K562 (cell line): ENCODE measurements around the gene GALNT5. TPM values are rescaled to one million over a fixed set of nuclear protein-coding genes. Genes with fewer than 3 reads are reported as not detected.

Experiments
- AFF4 ChIP-seq: sonication (generic); formaldehyde crosslinking; IDR thresholded peaks from 2 replicates; pipeline ENCODE4 v1.8.0; 2023; ENCODE audit warnings: mild to moderate bottlenecking, missing genetic modification reagents
- BRD4 ChIP-seq: fragments of 200-600 bp; sonication (generic); IDR thresholded peaks from 2 replicates; pipeline ENCODE4 v1.6.1; 2017; ENCODE audit warnings: inconsistent platforms
- FOXA1 ChIP-seq: fragments of 450-650 bp; IDR thresholded peaks from 2 replicates; pipeline ENCODE4 v1.6.1; 2016; ENCODE audit warnings: mild to moderate bottlenecking, borderline replicate concordance
- KDM2B ChIP-seq: fragments of 250-450 bp; sonication (Bioruptor Pico); IDR thresholded peaks from 2 replicates; pipeline ENCODE4 v1.8.0; 2021; ENCODE audit warnings: mild to moderate bottlenecking, moderate library complexity
- MTF1 ChIP-seq: fragments of 250-450 bp; sonication (Bioruptor Pico); IDR thresholded peaks from 2 replicates; pipeline ENCODE4 v1.9.0; 2021; ENCODE audit warnings: moderate library complexity, mild to moderate bottlenecking, inconsistent platforms, borderline replicate concordance
- NELFE ChIP-seq: IDR thresholded peaks from 2 replicates; pipeline ENCODE4 v1.6.1; 2011; ENCODE audit warnings: mild to moderate bottlenecking; ENCODE audit not compliant: insufficient read depth, insufficient read length
- NKRF ChIP-seq: fragments of 450-650 bp; IDR thresholded peaks from 2 replicates; pipeline ENCODE4 v1.6.1; 2016; ENCODE audit warnings: borderline replicate concordance
- NR2F6 ChIP-seq: fragments of 450-650 bp; formaldehyde crosslinking; IDR thresholded peaks from 2 replicates; pipeline ENCODE4 v1.4.0; 2020; ENCODE audit warnings: mild to moderate bottlenecking
- PTBP1 ChIP-seq: fragments of 200-400 bp; formaldehyde crosslinking; IDR thresholded peaks from 2 replicates; pipeline ENCODE4 v1.6.1; 2017; ENCODE audit warnings: low read depth, low read length
- RBM15 ChIP-seq: fragments of 200-400 bp; formaldehyde crosslinking; IDR thresholded peaks from 2 replicates; pipeline ENCODE4 v1.6.1; 2018; ENCODE audit warnings: mild to moderate bottlenecking, low read length, moderate library complexity; ENCODE audit not compliant: insufficient read depth
- RBM34 ChIP-seq: fragments of 200-400 bp; formaldehyde crosslinking; IDR thresholded peaks from 2 replicates; pipeline ENCODE4 v1.6.1; 2018; ENCODE audit warnings: low read length, borderline replicate concordance; ENCODE audit not compliant: insufficient read depth
- SMAD3 ChIP-seq: fragments of 450-650 bp; formaldehyde crosslinking; conservative IDR thresholded peaks from 2 replicates; pipeline ENCODE4 v1.4.0; 2020; ENCODE audit warnings: mild to moderate bottlenecking
- SMARCA4 ChIP-seq: fragments of 450-650 bp; IDR thresholded peaks from 2 replicates; pipeline ENCODE4 v1.6.1; 2016
- SMARCA5 ChIP-seq: fragments of 450-650 bp; IDR thresholded peaks from 2 replicates; pipeline ENCODE4 v1.6.1; 2016
- TAF1 ChIP-seq: IDR thresholded peaks from 2 replicates; pipeline ENCODE4 v1.6.1; 2011; ENCODE audit warnings: mild to moderate bottlenecking, low read length, moderate library complexity; ENCODE audit not compliant: insufficient read depth, control insufficient read depth, severe bottlenecking; ENCODE audit errors: extremely low read depth
- TAF7 ChIP-seq: fragments of 450-650 bp; IDR thresholded peaks from 2 replicates; pipeline ENCODE4 v1.6.1; 2016; ENCODE audit warnings: missing genetic modification characterization, missing compliant biosample characterization
- TFAM ChIP-seq: fragments of 250-450 bp; sonication (Bioruptor Pico); conservative IDR thresholded peaks from 2 replicates; pipeline ENCODE4 v1.5.0; 2021; ENCODE audit warnings: mild to moderate bottlenecking, moderate library complexity
- YY1 ChIP-seq, 3 experiments: IDR thresholded peaks; 2 replicates each; pipeline ENCODE4 v1.6.1; 2011; ENCODE audit warnings: low read length in 2 of 3, mild to moderate bottlenecking in 2 of 3, moderate library complexity in 2 of 3, borderline replicate concordance in 1 of 3, control low read depth in 1 of 3, low read depth in 1 of 3; ENCODE audit not compliant: insufficient read depth in 3 of 3, insufficient replicate concordance in 2 of 3, control insufficient read depth in 1 of 3, insufficient read length in 1 of 3; ENCODE audit errors: extremely low read depth in 1 of 3
- ZFP36 ChIP-seq: fragments of 150-350 bp; IDR thresholded peaks from 2 replicates; pipeline ENCODE4 v1.6.1; 2018; ENCODE audit warnings: low read length, low read depth; ENCODE audit not compliant: partially characterized antibody
- ZNF175 ChIP-seq: fragments of 200-800 bp; sonication (Bioruptor generic); IDR thresholded peaks from 2 replicates; pipeline ENCODE4 v1.6.1; 2016; ENCODE audit warnings: low read depth, mild to moderate bottlenecking, missing genetic modification characterization, missing compliant biosample characterization
- polyA plus RNA-seq, 8 experiments: library from polyadenylated mRNA; depleted of rRNA in 4 of 8; stranded (reverse) in 5 of 8; unstranded in 3 of 8; fragments of >200 nt; fragmentation: Nextera tagmentation in 2 of 8; fragmentation: Illumina TruSeq in 1 of 8; extraction: Ambion mirVana in 2 of 8; extraction: Trizol in 1 of 8; gene quantifications; 2 replicates each; pipeline versions ENCODE4 v1.2.1 to v1.2.3, GENCODE V29; 2011 to 2014; ENCODE audit warnings: inconsistent platforms in 1 of 8, missing spikeins in 1 of 8
- total RNA-seq, 7 experiments: library from RNA; depleted of rRNA in 6 of 7; stranded (reverse); fragments of >200 nt in 6 of 7; fragmentation: Illumina TruSeq in 2 of 7; extraction: Trizol in 2 of 7; gene quantifications; 2 replicates each; pipeline versions ENCODE4 v1.2.1 to v1.2.3, GENCODE V29; 2011 to 2021; ENCODE audit warnings: low replicate concordance in 1 of 7

The GALNT5 gene
- total and polyA plus RNA-seq, 9 of the 15 experiments (the other 6 are each of a cell fraction or from before 2014, with no cell fraction given), result 21.6 to 73.0 (median 54.7) TPM

GRCh38 chr2:157221394-157221988 is 36.0 kb upstream of the GALNT5 start (continued):
- no peak for TF ChIP-seq SMARCA5
- no peak for TF ChIP-seq NKRF
- TF ChIP-seq PTBP1, result no peak
- TF ChIP-seq AFF4 (CRISPR knock-in tag), result 0 out of 2 replicates have a peak, but pooled peaks have one; percentile 47
- peak; percentile 55 for TF ChIP-seq TAF1
- peak; percentile 90 for TF ChIP-seq ZNF175
- no peak for TF ChIP-seq FOXA1
- peak; percentile 66; the same call in 1 of the 2 replicates for TF ChIP-seq SMAD3 (CRISPR knock-in tag)
- no peak for TF ChIP-seq BRD4
- no peak for TF ChIP-seq ZFP36
- TF ChIP-seq RBM15, result no peak
- peak; percentile 64 to 97 (median 70) for TF ChIP-seq YY1 (IDR thresholded peaks at IDR 0.05; ENCODE audit: borderline replicate concordance in 1 of 3, control insufficient read depth in 1 of 3, extremely low read depth in 1 of 3, insufficient read depth in 3 of 3, insufficient read length in 1 of 3, insufficient replicate concordance in 2 of 3, low read depth in 1 of 3, low read length in 2 of 3)
- TF ChIP-seq NR2F6 (CRISPR knock-in tag), result no peak
- no peak for TF ChIP-seq KDM2B (CRISPR knock-in tag)
- TF ChIP-seq RBM34, result no peak
- TF ChIP-seq TFAM (CRISPR knock-in tag), result no peak
- peak; percentile 97 for TF ChIP-seq SMARCA4
- TF ChIP-seq TAF7 (tag), result no peak
- no peak for TF ChIP-seq NELFE
- no peak for TF ChIP-seq MTF1 (CRISPR knock-in tag)
